ENCODE results near the gene ERP27.

Gene ERP27

DNA sequence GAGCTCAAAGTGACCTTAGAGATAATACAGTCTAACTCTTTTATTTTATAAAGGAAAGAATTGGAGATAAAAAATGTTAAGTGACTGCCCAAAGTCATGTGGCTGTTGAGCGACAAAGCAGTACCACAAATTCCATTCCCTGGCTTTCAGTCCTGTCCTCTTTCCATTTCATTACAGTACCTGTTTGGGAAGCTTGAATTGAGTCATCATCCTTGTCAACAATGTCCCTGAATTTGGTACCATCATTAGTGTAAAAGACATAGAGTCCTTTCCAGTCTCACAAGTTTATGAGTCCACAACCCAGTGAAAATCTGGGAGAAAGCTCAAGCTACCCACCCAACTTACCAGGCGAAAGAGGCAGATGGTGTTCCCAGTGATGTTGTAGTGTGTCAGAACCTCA, 3.8 kb downstream of the ERP27 start:
- no peak for DNase-seq

DNA sequence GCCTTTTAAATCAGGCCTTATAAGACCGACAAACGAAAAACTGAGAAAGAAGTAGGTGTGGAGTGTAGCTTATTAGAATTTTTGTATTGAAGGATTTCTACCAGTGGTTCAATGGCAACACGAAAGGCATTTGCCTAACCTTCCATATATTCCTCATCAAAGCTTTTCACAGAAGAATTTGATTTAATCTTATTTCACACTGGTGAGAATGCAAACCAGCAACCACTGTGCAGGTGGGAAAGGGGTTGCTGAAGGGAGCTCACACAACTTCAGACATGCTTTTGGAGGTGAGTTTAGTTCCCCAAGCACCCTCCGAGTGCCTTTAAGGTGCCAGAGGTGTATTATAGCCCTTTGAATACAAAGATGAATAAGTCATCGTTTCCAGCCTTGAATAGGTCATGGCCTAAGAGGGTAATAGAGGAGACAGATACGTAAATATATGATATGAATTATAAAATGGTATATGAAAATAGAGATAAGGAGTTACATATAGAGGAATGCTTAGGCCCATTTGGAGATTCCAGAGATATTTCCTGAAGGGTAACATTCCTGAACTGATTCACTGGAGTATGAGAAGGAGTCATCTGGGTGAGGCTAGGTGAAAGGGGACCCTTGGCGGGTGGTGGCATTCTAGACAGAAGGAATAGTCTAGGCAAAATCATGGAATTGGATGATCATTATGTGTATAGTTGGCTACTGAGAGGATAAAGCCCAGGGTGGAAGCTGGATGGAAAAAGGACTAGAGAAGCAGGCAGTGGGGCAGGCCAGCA, 6.4 kb downstream of the ERP27 start:
- DNase-seq, result no peak

DNA sequence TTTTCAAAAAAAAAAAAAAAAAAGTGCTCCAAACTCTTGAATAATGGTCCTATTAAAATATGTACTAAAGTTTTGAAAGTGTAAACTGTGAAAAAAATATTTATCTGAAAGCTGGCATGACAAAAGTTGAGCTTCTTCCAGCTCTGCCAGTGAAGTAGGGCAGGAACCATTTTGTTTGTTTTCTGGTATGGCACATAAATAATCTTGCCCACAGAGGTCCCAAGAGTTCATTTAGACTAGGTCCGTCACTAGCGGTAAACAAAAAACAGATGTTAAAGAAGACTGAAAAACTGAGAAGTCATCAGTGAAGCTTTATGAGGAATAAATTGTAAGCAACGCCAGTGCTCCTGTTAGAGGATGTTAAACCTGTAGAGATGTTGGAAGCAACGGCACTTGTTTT, 7.0 kb downstream of the ERP27 start:
- no peak for DNase-seq

DNA sequence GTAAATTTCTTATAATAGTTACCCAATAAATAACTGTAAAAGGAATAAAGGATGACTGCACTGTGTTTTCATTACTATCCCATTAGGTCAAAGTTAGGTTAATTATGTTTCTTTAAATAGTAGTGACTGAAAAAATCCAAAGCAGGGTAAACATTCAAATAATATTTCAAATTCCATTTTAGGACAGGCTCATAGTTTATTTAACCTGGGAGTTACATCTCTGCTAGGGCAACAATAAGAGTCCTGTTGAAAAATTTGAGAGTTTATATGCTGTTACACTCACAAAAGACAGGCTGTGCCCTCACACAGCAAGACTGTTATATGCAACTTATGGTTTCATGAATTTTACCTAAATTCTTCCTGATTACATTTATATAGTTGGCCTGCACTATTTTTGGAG, 8.0 kb downstream of the ERP27 start:
- no peak for DNase-seq

DNA sequence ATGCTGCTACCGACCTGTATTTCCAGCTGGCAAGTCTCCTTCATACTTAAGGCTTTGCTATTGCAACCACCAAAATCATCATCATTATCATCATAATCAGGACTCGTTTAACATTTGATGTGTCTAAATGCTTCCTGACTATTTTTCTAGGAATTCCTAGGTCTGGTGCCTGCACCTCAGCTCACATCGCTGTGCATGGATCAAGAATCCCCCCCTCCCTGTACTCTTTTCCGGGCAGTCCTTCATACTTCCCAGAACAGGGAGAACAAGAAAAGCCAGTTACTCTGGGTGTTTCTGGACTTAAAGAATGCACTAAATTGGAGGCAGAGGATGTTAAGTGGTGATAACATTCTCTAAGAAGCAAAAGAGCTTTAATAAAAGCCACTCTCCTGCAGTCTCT, 9.4 kb downstream of the ERP27 start:
- no peak for DNase-seq

DNA sequence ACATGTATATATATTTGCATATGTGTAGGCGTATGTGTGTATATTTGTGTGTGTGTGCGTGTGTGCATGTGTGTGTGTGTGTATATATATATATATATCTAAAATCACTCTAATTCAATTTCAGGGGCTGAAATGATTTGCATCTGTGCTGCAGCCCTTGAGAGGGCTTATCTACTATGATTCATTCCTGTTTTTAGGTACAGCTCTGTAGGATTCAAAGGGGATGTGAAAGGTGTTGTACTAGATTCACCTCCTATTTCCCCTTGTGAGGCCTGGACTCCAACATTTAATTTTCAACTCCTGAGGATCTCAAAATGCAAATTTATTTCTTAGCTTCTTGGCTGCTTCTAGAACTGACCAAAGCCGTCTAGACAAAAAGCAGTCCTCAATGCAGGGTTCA, 11.1 kb downstream of the ERP27 start:
- no peak for DNase-seq

DNA sequence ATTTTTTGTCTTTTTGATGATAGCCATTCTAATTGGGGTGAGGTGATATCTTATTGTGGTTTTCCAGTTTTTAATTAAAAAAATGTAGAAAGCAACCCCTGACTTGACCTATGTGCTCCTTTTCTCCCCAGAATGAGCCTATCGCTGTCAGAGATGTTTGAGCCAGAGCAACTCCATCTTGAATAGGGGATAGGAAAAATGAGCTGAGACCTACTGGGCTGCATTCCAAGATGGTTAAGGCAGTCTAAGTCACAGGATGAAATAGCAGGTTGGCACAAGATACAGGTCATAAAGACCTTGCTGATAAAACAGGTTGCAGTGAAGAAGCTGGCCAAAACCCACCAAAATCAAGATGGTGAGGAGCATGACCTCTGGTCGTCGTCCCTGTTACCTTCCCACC, 13.8 kb downstream of the ERP27 start:
- DNase-seq, result no peak

DNA sequence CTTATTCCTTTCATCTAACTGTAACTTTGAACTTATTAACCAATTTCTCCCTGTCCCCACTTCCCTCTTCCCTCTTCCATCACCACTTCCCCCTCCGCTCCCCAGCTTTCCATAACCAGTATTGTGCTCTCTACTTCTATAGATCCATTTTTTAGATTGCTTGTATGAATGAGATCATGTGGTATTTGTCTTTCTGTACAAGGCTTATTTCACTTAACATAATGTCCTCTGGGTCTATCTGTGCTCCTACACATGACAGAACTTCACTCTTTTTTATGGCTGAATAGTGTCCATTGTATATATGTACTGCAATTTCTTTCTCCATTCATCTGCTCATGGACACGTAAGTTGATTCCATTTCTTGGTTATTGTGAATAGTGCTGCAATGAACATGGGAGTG, 14.4 kb downstream of the ERP27 start:
- DNase-seq, result no peak

DNA sequence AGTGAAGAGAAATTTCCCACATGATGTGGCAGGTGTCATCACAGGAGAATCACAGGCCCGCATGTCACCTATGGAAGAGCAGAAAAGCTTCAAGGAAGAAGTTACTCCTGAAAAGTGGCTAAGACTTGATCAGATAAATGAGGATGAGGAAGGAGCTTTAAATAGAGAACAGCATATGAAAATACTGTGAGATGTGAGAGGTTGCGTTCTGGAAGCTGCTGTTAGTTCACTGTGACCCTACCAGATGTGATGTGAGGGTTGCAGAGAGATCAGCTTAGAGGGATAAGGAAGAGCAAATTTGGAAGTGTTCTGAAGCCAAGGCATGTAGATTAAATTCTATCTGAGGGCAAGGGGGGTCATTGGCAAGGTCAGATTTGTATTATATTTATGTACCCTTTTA, 17.1 kb downstream of the ERP27 start:
- DNase-seq, result no peak

DNA sequence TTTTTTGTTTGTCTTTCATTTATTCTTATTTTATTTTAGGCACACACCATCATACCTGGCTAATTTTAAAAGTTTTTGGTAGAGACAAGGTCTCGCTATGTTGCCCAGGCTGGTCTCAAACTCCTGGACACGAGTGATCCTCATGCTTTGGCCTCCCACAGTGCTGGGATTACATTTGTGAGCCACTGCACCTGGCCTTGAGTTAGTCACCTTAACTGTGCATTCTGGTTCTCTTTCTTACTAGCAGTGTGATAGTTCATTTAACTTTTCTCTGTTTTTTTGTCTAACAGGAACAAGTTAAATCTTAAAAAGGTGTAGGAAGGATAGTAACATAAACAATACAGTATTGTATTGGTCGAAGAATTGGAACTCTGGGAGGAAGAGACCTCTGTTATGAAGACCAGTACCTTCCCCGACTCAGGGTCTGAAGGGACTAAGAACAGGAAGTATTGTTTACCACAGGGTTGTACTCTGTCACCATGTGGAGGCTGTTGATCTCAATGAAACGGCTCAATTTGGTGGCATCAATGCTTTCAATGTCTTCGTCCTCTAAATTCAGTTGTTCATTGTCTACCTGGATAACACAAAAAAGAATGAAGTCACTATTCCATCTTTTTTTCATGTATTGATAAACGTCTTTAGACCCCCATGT, 17.7 kb downstream of the ERP27 start:
- no peak for DNase-seq

DNA sequence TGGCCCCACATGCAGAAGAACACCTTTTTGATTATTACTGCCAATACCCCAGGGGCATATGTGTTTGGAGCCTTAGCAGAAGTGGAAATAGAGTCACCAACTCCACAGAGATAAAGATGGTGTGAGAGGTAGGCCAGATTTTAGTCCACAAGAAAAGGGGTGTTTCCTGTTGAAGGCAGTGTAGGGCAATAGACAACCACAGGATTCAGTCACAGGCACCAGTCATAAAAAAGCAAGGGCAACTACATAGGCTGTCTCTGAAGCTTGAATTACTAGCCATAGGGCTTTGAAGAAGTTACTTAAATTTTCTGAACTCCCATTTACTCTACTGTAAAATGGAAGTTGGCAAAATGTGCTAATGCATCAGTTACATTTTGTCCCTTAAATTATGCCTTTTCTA, 18.9 kb downstream of the ERP27 start:
- no peak for DNase-seq

DNA sequence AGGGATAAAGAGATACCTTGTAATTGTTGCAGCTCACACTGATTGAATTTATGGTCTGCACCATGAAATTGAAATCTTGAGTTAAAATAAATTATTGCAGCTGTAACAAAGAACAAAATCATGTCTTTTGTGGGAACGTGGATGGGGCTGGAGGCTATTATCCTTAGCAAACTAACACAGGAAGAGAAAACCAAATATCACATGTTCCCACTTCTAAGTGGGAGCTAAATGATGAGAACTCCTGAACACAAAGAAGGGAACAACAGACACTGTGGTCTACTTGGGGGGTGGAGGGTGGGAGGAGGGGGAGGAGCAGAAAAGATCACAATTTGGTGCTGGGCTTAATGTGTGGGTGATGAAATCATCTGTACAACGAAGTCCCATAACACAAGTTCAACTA, 22.6 kb downstream of the ERP27 start:
- no peak for DNase-seq

DNA sequence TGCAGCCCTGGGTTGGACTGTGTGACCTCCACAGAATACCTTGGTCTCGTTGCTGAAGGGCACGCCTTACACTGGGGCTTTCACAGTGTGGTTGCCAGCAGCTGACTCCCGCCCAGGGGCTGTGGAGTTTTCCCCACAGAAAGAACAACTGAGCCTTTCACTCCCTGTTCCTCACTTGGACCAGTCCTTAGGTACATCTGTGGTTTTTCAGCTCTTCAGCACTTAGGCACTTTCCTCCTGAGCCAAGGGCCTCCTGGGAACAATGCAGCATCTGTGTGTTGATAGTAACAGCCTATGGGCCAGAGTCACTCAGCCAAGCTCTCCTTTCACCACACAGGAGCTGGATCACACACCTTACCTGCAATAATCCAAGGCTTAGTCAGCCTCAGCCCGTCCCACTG, 25.0 kb downstream of the ERP27 start:
- no peak for DNase-seq

DNA sequence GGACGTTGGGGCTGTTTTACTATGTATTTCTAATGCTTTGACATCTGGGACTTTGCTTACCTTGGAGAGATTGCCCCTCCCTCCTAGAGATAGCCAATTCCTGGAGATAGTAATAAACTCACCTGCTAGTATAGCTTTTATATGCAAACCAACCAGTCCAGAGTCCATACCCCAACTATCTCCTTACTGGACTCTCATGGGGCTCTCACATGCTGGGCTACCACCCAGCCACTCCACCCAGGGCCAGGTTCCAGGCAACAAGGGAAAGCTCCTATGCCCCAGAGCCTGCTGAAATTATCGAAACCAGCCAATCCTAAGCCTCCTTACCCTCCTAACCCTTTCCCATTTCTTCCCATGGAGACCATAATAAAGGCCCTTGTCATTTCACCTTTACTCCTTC, 27.2 kb downstream of the ERP27 start:
- no peak for DNase-seq

DNA sequence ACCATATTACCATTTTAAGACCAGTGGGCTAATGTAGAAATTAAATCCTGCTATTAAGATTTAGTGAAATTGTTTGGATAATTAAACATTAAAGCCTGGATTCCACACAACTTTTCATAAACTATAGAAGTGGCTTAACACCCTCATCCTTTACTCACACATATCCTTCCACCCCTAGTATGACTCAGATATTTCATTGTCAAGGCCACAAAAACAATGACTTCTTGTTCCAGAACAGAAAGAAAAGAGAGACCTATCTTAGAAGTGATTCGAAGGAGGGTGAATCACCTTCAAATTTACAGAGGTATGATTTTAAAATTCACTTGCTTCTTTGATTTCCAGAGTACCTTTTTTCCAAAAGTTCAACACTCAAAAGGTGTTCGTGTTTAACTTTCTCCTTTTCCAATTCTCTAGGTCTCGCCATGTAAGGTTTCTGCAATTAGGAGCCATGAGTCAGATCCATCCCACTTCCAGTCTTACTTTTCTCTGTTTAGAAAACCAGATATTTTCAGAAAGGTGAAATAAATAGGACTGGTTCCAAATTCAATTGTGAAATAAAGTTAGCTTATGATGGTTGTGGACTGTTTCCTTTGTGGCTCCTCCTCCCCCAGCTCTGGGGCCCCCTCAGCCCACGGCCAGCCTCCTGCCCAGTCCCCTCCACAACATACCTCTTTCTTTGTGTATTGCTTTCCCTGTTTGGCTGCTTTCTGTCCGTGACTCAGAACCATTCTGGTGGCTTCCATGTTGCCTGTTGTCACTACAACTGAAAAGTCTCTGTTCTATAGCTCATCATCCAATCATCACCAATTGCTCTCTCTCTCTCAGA, 28.0 kb downstream of the ERP27 start:
- DNase-seq, result no peak

DNA sequence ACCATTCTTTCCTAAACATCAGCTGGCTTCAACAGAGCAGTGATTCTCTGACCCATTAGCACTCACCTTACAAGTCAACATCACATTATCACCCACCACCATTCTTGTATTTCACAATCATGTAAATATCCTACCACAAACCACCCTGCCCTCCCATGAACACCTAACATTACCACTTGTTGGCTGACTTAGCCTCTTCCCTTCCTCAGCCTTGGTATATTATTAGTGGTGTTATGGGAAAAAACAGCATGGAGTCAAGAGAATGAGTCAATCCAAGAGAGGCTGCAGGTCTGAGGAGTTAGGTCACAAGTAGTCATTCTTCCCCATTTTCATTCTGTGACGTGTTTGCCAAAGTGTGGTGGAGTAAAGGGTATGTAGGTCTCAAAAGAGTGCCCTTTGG, 30.4 kb downstream of the ERP27 start:
- no peak for DNase-seq

DNA sequence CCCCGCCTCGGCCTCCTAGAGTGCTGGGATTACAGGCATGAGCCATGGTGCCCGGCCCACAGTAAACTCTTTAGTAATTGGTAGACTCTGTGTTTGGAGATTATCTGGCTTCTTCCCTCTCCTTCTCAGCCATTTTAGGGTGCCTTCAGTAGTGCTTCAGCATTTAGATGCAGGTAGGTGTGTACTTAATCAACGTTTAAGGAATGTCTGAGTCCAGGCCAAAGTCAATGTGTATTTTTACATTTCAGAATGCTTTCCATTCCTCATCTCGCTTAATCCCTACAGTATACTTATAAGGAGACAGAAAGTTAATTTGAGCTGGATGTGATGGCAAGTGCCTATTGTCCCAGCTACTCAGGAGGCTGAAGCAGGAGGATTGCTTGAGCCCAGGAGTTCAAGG, 32.2 kb downstream of the ERP27 start:
- no peak for DNase-seq

DNA sequence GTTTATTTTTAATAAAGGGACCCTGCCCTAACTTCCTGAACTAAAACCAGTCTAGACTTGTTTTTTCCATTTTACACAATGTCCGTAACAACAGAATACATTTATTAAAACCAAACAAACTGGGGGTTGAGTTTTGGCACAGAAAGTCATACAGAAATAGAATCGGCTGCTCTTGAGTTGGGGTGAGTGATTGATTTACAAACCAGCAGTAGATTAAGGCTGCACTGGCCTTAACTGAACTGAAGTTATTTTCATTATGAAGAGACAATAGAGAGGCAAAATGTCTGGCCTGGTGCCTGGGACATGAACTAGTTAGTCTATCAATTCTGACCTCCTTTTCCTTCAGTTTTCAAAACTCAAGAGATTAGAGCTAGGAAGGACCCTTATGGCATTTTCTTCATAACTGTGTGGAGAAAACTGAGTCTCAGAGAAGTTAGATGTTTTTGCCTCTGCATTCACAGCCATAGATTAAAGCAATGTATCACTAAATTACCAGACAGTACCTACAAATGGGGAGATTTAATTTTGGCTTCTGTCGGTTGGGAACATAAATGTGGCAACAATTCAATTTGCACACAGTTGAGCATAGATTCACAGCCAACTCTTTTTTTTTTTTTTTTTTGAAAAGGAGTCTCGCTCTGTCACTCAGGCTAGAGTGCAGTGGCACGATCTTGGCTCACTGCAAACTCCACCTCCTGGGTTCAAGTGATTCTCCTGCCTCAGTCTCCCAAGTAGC, 32.9 kb downstream of the ERP27 start:
- no peak for DNase-seq

DNA sequence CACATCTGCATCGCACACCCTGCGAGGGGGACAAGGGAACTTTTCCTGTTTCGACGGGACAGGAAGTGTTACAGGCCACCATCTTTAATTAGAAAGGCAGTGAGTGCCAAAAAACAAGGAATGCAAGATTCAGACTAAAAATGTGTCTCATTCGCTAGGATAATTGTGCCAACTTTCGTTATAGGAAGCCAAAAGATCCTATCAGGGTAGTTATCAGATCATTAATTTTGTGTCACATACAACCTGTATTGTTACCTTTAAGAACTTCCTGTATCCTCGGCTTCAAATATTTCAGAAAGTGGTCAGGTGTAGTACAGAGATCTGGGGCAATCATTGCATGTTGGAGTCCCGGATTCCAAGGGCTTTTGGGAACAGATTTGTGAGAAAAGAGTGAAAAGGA, 33.5 kb downstream of the ERP27 start:
- DNase-seq, result no peak

DNA sequence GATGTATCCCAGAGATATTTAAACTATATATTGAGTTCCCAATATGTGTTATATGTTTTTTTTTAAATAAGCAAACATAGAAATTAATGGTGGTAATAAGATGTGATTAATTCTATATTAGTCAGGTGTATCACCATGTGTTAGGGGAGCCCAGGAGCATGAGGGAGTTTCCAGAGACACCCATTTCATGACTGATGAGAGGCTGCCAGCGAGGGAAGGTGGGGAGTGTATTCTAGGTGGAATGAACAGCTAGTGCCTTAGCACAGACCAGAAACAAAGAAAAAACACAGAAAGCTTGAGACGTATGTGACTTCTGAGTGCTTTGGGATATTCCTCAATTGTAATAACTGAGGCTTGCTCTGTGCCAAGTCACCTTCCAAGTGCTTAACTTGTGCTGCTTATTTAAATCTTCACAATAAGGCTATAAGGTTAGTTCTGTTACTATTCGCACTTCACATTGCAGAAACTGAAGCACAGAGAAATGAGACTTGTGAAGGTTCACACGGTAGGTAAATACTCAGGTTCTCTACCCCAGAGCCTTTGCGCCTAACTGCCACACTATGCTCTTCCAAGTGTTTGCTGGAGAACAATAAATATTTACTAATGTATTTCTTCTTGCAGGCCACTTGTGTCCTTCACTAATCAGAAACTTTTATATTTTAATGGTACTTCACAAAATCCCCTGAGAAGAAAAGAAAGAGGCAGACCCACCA, 34.8 kb downstream of the ERP27 start:
- DNase-seq, result no peak

DNA sequence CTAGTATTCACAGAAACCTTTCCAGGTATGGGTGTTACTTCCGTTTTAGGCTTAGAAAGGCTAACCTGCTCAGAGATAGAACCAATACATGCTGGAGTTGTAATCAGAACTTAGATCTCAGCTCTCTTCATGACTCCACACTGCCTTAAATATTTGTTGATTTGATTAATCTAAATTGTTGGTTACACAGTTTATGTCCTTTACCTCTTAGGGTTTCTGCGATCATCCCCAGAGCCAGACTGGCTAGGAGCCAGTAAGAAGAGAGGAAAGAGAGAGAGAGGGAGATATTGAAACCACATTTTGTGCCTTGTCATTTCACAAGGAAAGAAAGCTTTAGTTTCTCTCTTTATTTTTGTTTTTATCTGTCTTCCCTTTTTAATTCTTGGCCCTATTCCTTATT, 35.9 kb downstream of the ERP27 start:
- no peak for DNase-seq

DNA sequence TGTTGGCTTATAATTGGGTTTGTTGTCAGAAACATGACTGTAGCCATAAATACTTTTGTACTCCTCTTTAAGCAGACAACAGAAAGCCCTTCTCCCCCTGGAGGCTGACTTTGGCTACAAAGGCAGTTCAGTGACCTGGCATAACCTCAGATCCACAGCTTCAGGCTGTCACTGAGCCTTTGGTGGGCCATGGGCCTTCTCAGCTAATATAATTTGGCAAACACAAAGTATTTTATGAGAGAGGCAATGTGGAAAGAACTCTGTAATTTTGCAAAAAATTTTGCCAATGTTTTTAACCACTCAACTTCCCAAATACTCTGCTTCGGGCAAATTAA, 37.1 kb downstream of the ERP27 start:
- no peak for DNase-seq
